Right atrium auricular region (tissue), 2 donors: ENCODE measurements around the gene ACOX3. TPM values are rescaled to one million over a fixed set of nuclear protein-coding genes. Genes with fewer than 3 reads are reported as not detected.

Experiments used
- DNase-seq: peaks from one replicate; pipeline ENCODE4 v3.0.0-alpha.2; 2019; ENCODE audit warnings: low spot score
- H3K27ac ChIP-seq, 2 donors: fragments of 200-600 bp; sonication (generic); 1 replicate in 1 of 2; 2 replicates in 1 of 2; pipeline ENCODE4 v1.5.1; 2016 to 2019
- H3K27me3 ChIP-seq, 2 donors: fragments of 200-600 bp; sonication (generic); one replicate each; pipeline versions ENCODE4 v1.5.1 to v1.6.0; 2017 to 2019
- H3K36me3 ChIP-seq: fragments of 200-600 bp; sonication (generic); one replicate; pipeline ENCODE4 v1.5.1; 2016
- H3K4me1 ChIP-seq, 2 donors: fragments of 200-600 bp; sonication (generic); one replicate each; pipeline versions ENCODE4 v1.5.1 to v1.6.0; 2017 to 2019
- H3K4me3 ChIP-seq, 2 donors: fragments of 200-600 bp; sonication (generic); 1 replicate in 1 of 2; 2 replicates in 1 of 2; pipeline ENCODE4 v1.5.1; 2017 to 2019; ENCODE audit warnings: mild to moderate bottlenecking in 1 of 2, moderate library complexity in 1 of 2
- H3K9me3 ChIP-seq, 2 donors: fragments of 200-600 bp; sonication (generic); one replicate each; pipeline ENCODE4 v1.5.1; 2019
- CTCF ChIP-seq, 2 donors: fragments of 200-600 bp; sonication (generic); IDR thresholded peaks; one replicate each; pipeline ENCODE4 v1.5.1; 2019; ENCODE audit warnings: antibody characterized with exemption in 2 of 2
- total RNA-seq, 2 donors: library from RNA; depleted of rRNA; stranded (reverse); fragments of >200 nt; gene quantifications; one replicate each; pipeline ENCODE4 v1.1.0, GENCODE V29; 2016

Gene ACOX3
- total RNA-seq, 2 donors from 2014 or later, result 66.9 to 68.8 TPM

- DNase-seq, result no peak
- H3K27me3 ChIP-seq, result no peaks in the 10 kb centered on the region
- H3K27ac ChIP-seq, result no peak overlapping the region
- H3K4me3 ChIP-seq, result no peak overlapping the region
- peaks cover 0 to 8% of the 10 kb centered on the region in 2 donors for H3K4me1 ChIP-seq
- no peaks in the 10 kb centered on the region for H3K9me3 ChIP-seq
- TF ChIP-seq CTCF (IDR thresholded peaks at IDR 0.05), result no peak
- peaks cover 23% of the 10 kb centered on the region for H3K36me3 ChIP-seq
Observed at GRCh38 chr4:8478371-8478770, 37.8 kb upstream of the ACOX3 start.

GRCh38 chr4:8477676-8478075, 37.2 kb upstream of the ACOX3 start:
- no peaks in the 10 kb centered on the region for H3K9me3 ChIP-seq
- TF ChIP-seq CTCF (IDR thresholded peaks at IDR 0.05), result no peak

GRCh38 chr4:8477095-8477635, 36.6 kb upstream of the ACOX3 start:
- peaks cover 0 to 20% of the 10 kb centered on the region in 2 donors for H3K4me1 ChIP-seq
- no peak for DNase-seq

More at GRCh38 chr4:8477676-8478075, 37.2 kb upstream of the ACOX3 start:
- DNase-seq, result no peak
- Histone ChIP-seq H3K4me3 (no peak overlapping the region), H3K36me3 (peaks cover 23% of the 10 kb centered on the region), H3K27ac (no peak overlapping the region), H3K4me1 (peaks cover 0 to 15% of the 10 kb centered on the region in 2 donors), H3K27me3 (no peaks in the 10 kb centered on the region)

GRCh38 chr4:8475751-8476575, 35.4 kb upstream of the ACOX3 start:
- no peaks in the 10 kb centered on the region for H3K27me3 ChIP-seq
- no peak overlapping the region for H3K4me3 ChIP-seq
- no peaks in the 10 kb centered on the region for H3K9me3 ChIP-seq
- TF ChIP-seq CTCF (IDR thresholded peaks at IDR 0.05), result no peak
- peaks cover 23% of the 10 kb centered on the region for H3K36me3 ChIP-seq
- no peak overlapping the region for H3K27ac ChIP-seq
- H3K4me1 ChIP-seq, result peaks cover 0 to 22% of the 10 kb centered on the region in 2 donors
- no peak for DNase-seq

More at GRCh38 chr4:8477095-8477635, 36.6 kb upstream of the ACOX3 start:
- TF ChIP-seq CTCF (IDR thresholded peaks at IDR 0.05), result no peak
- Histone ChIP-seq H3K27me3 (no peaks in the 10 kb centered on the region), H3K4me3 (no peak overlapping the region), H3K27ac (no peak overlapping the region), H3K9me3 (no peaks in the 10 kb centered on the region), H3K36me3 (peaks cover 23% of the 10 kb centered on the region)

- Histone ChIP-seq H3K27me3 (no peaks in the 10 kb centered on the region), H3K27ac (no peak overlapping the region), H3K4me3 (no peak overlapping the region), H3K4me1 (peaks cover 0 to 22% of the 10 kb centered on the region in 2 donors), H3K36me3 (peaks cover 24% of the 10 kb centered on the region), H3K9me3 (no peaks in the 10 kb centered on the region)
- TF ChIP-seq CTCF (IDR thresholded peaks at IDR 0.05), result no peak
- DNase-seq, result no peak
Observed at GRCh38 chr4:8474856-8475255, 34.3 kb upstream of the ACOX3 start.
